ENCODE measurements around the gene JUP. TPM values are rescaled to one million over a fixed set of nuclear protein-coding genes. Genes with fewer than 3 reads are reported as not detected.

The JUP gene
- polyA plus RNA-seq, 1 donor from 2014 or later, result 46.1 TPM

DNA sequence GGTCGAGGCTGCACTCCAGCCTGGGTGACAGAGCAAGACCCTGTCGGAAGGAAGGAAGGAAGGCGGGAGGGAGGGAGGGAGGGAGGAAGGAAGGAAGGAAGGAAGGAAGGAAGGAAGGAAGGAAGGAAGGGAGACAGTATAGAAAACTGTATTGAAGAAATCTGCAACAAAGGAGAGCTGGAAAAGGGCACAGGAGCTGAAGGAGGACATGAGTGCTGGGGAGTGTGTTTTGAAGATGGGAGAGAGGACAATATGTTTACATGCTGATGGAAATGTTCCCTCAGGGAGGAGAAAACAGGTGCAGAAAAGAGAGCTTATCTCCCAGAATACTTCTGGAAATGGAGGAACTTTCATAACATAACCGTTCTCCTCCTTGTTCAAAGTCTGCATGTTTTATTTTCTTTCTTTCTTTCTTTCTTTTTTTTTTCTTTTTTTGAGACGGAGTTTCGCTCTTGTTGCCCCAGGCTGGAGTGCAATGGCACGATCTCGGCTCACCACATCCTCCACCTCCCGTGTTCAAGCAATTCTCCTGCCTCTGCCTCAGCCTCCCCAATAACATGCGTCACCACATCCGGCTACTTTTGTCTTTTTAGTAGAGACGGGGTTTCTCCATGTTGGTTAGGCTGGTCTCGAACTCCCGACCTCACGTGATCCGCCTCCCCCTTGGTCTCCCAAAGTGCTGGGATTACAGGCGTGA is 49.4 kb downstream of the JUP start:
- Histone ChIP-seq H3K9me3 (ENCODE audit: low read length) (no peaks in the 10 kb centered on the region), H3K27ac (ENCODE audit: low read length) (no peak overlapping the region), H2AFZ (ENCODE audit: low read depth, low read length) (no peak overlapping the region), H3K4me2 (ENCODE audit: low read length) (no peak overlapping the region), H4K20me1 (ENCODE audit: insufficient read depth) (no peaks in the 10 kb centered on the region), H3K9ac (ENCODE audit: low read length) (no peak overlapping the region), H3K4me3 (ENCODE audit: low read length) (no peak overlapping the region), H3K27me3 (ENCODE audit: insufficient read depth, low read depth, low read length) (peaks cover 55% of the 10 kb centered on the region), H3K36me3 (ENCODE audit: insufficient read depth, low read length) (no peaks in the 10 kb centered on the region), H3K79me2 (replicated peaks; ENCODE audit: insufficient read depth, low read length) (no peaks in the 10 kb centered on the region), H3F3A (ENCODE audit: insufficient read depth, low read length, poor library complexity, severe bottlenecking) (no peaks in the 10 kb centered on the region), H3K9me2 (ENCODE audit: insufficient read depth, low read length) (no peaks in the 10 kb centered on the region)
- TF ChIP-seq MXI1 (conservative IDR thresholded peaks at IDR 0.05; ENCODE audit: poor library complexity, severe bottlenecking) (no peak), EP300 (conservative IDR thresholded peaks at IDR 0.05; ENCODE audit: poor library complexity, severe bottlenecking) (no peak), POLR2AphosphoS5 (IDR thresholded peaks at IDR 0.05) (no peak), TAF1 (IDR thresholded peaks at IDR 0.05; ENCODE audit: low read depth) (no peak), EZH2 (IDR thresholded peaks at IDR 0.05; ENCODE audit: borderline replicate concordance, insufficient read depth, low read length, poor library complexity, severe bottlenecking) (no peak), SMC3 (conservative IDR thresholded peaks at IDR 0.05; ENCODE audit: poor library complexity) (no peak), RAD21 (conservative IDR thresholded peaks at IDR 0.05) (no peak)
- TF ChIP-seq, protein P1, sequence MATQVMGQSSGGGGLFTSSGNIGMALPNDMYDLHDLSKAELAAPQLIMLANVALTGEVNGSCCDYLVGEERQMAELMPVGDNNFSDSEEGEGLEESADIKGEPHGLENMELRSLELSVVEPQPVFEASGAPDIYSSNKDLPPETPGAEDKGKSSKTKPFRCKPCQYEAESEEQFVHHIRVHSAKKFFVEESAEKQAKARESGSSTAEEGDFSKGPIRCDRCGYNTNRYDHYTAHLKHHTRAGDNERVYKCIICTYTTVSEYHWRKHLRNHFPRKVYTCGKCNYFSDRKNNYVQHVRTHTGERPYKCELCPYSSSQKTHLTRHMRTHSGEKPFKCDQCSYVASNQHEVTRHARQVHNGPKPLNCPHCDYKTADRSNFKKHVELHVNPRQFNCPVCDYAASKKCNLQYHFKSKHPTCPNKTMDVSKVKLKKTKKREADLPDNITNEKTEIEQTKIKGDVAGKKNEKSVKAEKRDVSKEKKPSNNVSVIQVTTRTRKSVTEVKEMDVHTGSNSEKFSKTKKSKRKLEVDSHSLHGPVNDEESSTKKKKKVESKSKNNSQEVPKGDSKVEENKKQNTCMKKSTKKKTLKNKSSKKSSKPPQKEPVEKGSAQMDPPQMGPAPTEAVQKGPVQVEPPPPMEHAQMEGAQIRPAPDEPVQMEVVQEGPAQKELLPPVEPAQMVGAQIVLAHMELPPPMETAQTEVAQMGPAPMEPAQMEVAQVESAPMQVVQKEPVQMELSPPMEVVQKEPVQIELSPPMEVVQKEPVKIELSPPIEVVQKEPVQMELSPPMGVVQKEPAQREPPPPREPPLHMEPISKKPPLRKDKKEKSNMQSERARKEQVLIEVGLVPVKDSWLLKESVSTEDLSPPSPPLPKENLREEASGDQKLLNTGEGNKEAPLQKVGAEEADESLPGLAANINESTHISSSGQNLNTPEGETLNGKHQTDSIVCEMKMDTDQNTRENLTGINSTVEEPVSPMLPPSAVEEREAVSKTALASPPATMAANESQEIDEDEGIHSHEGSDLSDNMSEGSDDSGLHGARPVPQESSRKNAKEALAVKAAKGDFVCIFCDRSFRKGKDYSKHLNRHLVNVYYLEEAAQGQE (IDR thresholded peaks at IDR 0.05; ENCODE audit: borderline replicate concordance), result no peak
- TF ChIP-seq, protein P2, sequence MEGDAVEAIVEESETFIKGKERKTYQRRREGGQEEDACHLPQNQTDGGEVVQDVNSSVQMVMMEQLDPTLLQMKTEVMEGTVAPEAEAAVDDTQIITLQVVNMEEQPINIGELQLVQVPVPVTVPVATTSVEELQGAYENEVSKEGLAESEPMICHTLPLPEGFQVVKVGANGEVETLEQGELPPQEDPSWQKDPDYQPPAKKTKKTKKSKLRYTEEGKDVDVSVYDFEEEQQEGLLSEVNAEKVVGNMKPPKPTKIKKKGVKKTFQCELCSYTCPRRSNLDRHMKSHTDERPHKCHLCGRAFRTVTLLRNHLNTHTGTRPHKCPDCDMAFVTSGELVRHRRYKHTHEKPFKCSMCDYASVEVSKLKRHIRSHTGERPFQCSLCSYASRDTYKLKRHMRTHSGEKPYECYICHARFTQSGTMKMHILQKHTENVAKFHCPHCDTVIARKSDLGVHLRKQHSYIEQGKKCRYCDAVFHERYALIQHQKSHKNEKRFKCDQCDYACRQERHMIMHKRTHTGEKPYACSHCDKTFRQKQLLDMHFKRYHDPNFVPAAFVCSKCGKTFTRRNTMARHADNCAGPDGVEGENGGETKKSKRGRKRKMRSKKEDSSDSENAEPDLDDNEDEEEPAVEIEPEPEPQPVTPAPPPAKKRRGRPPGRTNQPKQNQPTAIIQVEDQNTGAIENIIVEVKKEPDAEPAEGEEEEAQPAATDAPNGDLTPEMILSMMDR (IDR thresholded peaks at IDR 0.05; ENCODE audit: poor library complexity, severe bottlenecking), result no peak

DNA sequence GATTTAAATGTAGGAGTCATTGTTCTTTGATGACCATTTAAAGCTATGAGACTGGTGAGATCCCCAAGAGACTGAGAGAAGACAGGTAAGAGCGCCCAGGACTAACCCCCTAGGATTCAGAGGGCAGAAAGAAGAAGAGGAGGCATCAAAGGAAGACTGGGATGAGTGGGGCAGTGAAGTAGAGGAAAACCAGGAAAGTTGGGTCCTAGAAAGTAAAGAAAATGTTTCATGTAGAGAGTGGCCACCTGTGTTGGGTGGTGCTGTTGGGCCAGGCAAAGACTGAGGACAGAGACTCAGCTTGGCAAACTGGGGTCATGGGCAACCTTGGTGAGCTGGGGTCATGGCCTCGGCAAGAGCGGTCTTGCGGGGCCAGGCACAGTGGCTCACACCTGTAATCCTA is 50.8 kb downstream of the JUP start:
- Histone ChIP-seq H3K9me2 (ENCODE audit: insufficient read depth, low read length) (no peaks in the 10 kb centered on the region), H3F3A (ENCODE audit: insufficient read depth, low read length, poor library complexity, severe bottlenecking) (no peaks in the 10 kb centered on the region), H3K9me3 (ENCODE audit: low read length) (no peaks in the 10 kb centered on the region), H2AFZ (ENCODE audit: low read depth, low read length) (no peak overlapping the region), H3K36me3 (ENCODE audit: insufficient read depth, low read length) (no peaks in the 10 kb centered on the region), H4K20me1 (ENCODE audit: insufficient read depth) (no peaks in the 10 kb centered on the region), H3K27ac (ENCODE audit: low read length) (no peak overlapping the region), H3K4me3 (ENCODE audit: low read length) (no peak overlapping the region), H3K27me3 (ENCODE audit: insufficient read depth, low read depth, low read length) (peaks cover 60% of the 10 kb centered on the region), H3K9ac (ENCODE audit: low read length) (no peak overlapping the region), H3K79me2 (replicated peaks; ENCODE audit: insufficient read depth, low read length) (no peaks in the 10 kb centered on the region), H3K4me2 (ENCODE audit: low read length) (no peak overlapping the region)
- TF ChIP-seq MXI1 (conservative IDR thresholded peaks at IDR 0.05; ENCODE audit: poor library complexity, severe bottlenecking) (no peak), SMC3 (conservative IDR thresholded peaks at IDR 0.05; ENCODE audit: poor library complexity) (no peak)
- TF ChIP-seq, protein P2 (IDR thresholded peaks at IDR 0.05; ENCODE audit: poor library complexity, severe bottlenecking), result no peak

Data from neural cell (in vitro differentiated cells).